Fibroblast of the aortic adventitia (primary cell): ENCODE results near the gene FCGR2B. TPM values are rescaled to one million over a fixed set of nuclear protein-coding genes. Genes with fewer than 3 reads are reported as not detected.
"Not testable (repeated sequence)": the region's sequence is repeated elsewhere in the genome, so short reads cannot be mapped to it uniquely, and the experiment has no call there.

Experiments
- DNase-seq: peaks from one replicate; pipeline ENCODE4 v3.0.0-alpha.2; 2010; ENCODE audit warnings: low read depth
- H3K4me3 ChIP-seq: 2 replicates; pipeline ENCODE4 v1.5.1; 2011; ENCODE audit warnings: low read depth, mild to moderate bottlenecking, control low read depth, low read length, moderate library complexity
- small RNA-seq: library from RNA; depleted of rRNA; stranded (forward); fragments of <200 nt; gene quantifications from one replicate; pipeline ENCODE3, GENCODE V24; 2012
- total RNA-seq: library from RNA; depleted of rRNA; stranded (reverse); fragments of >200 nt; gene quantifications from 2 replicates; pipeline ENCODE4 v1.2.3, GENCODE V29; 2012; ENCODE audit warnings: low replicate concordance
- TF ChIP-seq, protein P1 (sequence below): IDR thresholded peaks from 2 replicates; pipeline ENCODE4 v1.5.1; 2011; ENCODE audit warnings: mild to moderate bottlenecking, low read length, control low read depth, inconsistent platforms; ENCODE audit not compliant: insufficient read depth

Gene FCGR2B
- total RNA-seq, 1 donor: not detected

DNA sequence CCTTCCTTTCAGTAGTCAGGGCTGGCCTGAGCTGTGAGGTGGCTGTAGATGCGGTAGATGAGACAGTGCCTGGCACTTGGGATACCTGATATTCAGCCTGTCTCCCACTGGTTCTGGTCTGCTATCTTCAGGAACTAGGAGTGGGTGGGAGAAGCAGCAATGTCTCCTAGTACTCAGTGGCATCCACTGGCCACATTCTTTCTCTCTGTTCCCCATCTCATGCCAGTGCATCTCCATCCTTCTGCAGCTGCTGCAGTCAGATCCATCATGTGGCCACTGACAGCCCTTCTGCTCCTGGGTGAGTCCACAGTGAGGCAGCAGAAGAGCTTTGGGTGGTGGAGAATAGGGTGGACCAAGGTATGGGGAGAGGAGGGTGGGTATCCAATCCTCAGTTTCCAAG is 59.5 kb downstream of the FCGR2B start:
- no peak overlapping the region for H3K4me3 ChIP-seq
- no peak for DNase-seq
- TF ChIP-seq, protein P1, sequence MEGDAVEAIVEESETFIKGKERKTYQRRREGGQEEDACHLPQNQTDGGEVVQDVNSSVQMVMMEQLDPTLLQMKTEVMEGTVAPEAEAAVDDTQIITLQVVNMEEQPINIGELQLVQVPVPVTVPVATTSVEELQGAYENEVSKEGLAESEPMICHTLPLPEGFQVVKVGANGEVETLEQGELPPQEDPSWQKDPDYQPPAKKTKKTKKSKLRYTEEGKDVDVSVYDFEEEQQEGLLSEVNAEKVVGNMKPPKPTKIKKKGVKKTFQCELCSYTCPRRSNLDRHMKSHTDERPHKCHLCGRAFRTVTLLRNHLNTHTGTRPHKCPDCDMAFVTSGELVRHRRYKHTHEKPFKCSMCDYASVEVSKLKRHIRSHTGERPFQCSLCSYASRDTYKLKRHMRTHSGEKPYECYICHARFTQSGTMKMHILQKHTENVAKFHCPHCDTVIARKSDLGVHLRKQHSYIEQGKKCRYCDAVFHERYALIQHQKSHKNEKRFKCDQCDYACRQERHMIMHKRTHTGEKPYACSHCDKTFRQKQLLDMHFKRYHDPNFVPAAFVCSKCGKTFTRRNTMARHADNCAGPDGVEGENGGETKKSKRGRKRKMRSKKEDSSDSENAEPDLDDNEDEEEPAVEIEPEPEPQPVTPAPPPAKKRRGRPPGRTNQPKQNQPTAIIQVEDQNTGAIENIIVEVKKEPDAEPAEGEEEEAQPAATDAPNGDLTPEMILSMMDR: no peak

GRCh38 chr1:161723459-161724141 is 60.7 kb downstream of the FCGR2B start:
- H3K4me3 ChIP-seq: no peak overlapping the region
- TF ChIP-seq, protein P1: no peak
- DNase-seq: no peak

- not testable (repeated sequence) for DNase-seq
- peak overlapping the region; percentile 79 for H3K4me3 ChIP-seq
These were observed 62.4 kb downstream of the FCGR2B start for GRCh38 chr1:161725258-161725907.

DNA sequence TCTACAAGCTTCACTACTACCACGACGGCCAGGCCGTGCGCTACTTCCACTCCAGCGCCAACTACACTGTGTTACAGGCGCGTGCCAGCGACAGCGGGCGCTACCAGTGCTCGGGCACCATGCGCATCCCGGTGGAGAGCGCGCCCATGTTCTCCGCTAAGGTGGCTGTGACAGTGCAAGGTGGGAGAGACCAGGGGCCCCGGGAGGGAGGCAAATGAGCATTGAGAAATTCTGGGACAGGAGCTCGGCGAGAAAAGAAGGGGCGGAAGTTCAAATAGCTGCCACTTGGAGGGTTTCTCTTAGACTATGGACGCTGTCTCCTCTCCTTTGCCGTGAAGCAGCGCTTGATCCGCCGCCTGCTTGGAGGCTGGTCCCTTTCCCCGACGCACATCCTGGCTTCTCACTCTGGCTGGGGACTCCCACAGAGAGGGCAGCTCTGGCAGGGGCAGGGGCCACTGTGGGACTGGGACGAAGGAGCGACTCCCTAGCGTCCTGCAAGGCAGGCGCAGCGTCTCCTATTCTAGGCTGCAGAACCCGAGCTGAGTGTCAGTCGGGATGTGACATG is 63.0 kb downstream of the FCGR2B start:
- TF ChIP-seq, protein P1: peak; percentile 63

DNA sequence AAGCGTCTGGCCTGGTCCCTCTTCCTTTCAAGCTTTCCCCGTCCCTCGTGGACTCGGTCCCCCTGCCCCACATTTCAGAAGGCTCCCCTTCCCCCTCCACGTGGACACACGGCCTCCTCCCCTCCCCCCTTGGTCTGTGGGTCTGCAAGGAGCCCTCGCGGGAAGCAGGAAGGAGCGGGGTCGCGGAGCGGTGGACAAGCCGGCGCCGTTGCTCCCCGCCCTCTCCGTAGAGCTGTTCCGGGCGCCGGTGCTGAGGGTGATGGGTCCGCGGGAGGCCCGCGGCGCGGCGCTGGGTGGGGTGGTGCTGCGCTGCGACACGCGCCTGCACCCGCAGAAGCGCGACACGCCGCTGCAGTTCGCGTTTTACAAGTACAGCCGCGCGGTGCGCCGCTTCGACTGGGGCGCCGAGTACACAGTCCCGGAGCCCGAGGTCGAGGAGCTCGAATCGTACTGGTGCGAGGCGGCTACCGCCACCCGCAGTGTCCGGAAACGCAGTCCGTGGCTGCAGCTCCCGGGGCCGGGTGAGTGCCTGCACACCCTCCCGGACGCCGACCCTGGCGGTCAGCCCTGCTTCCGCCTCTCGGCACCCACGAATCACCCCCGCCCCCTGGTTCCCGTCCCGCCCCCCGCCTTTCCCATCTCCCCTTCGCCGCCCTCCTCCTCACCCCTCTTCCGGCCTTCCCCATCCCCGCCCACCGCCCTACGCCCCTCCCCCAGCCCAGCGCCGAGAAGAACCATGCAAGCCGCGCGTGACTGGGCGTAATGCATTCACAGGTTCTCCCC is 63.7 kb downstream of the FCGR2B start:
- H3K4me3 ChIP-seq: peak overlapping the region; percentile 79
- DNase-seq: peak; percentile 85
- TF ChIP-seq, protein P1: peak; percentile 14

More for the DNA sequence above, 63.0 kb downstream of the FCGR2B start:
- peak overlapping the region; percentile 79 for H3K4me3 ChIP-seq
- peak; percentile 58 for DNase-seq

GRCh38 chr1:161727256-161727924 is 64.4 kb downstream of the FCGR2B start:
- DNase-seq: peak; percentile 77
- TF ChIP-seq, protein P1: no peak
- H3K4me3 ChIP-seq: peak overlapping the region; percentile 79

Small RNA genes lying within 50 kb of the gene (small RNA-seq; reads per million reads assigned to genes)
- not detected for gene RF00019

Other genes starting within 250 kb of the FCGR2B start
- 0.99 TPM in 1 of 2 replicates, not detected in the other for gene FCGR2A, start 157.7 kb upstream of the FCGR2B start, total RNA-seq
- 0.45 TPM in 1 of 2 replicates, not detected in the other for gene HSPA6, start 138.6 kb upstream of the FCGR2B start, total RNA-seq
- not detected in 2 replicates for gene FCGR3A, start 113.3 kb upstream of the FCGR2B start, total RNA-seq
- not detected in 2 replicates for gene FCGR3B, start 32.0 kb upstream of the FCGR2B start, total RNA-seq
- 0.90 TPM in 1 of 2 replicates, not detected in the other for gene FCRLA, start 44.1 kb downstream of the FCGR2B start, total RNA-seq
- 3.0 and 4.7 TPM in 2 replicates for gene FCRLB, start 58.4 kb downstream of the FCGR2B start, total RNA-seq
- 23.6 and 27.8 TPM in 2 replicates for gene DUSP12, start 86.6 kb downstream of the FCGR2B start, total RNA-seq
- gene ATF6, start 103.2 kb downstream of the FCGR2B start, total RNA-seq: 13.7 and 32.8 TPM in 2 replicates